ENCODE results near the gene THSD7A.

DNA sequence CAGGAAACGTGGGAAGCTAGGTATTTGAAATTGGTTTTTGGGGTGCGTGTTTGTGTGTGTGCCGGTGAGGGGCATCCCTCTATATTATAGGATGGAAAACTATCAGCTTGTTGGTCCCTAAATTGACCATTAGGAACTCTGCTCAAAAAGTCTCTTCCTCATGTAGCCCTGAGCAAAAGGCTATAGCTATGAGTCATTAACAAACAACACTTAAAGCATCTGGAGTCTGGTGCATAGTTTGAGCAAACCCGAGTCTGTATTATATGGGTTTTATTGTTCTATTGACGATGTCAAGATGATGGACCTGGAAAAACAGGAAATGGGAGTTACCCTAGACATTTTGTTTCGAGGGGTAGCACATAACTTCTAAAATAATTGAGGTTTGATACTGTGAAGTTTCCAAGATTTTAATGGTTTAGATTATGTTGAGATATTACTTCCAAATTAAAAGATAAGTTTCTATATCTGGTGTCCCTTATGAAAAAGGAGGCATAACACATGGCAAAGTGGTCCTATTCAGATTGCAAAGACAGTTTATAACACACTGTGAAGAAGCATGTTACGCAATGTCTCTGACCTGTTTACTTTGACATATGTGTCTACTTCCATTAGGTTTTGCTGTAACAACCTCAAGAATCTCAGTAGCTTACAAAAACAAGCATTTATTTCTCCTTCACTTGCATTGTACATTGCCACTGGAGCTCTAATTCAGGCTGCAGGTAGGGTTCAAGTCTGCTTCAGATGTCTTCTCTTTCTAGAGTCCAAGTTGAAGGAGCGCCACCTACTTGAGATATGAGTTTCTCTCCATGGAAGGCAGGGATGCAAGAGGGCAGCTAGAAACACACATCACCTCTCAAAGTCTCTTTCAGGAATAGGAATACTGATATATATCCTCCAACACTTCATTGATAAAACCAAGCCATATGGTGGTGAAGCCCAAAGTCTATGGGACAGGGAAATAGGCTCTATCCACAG, 500.6 kb downstream of the THSD7A start:
- TF ChIP-seq FOS (IDR thresholded peaks at IDR 0.05; ENCODE audit: low read depth, low read length) (no peak), BHLHE40 (IDR thresholded peaks at IDR 0.05; ENCODE audit: low read depth, low read length) (no peak), RAD21 (IDR thresholded peaks at IDR 0.05; ENCODE audit: low read length) (no peak), MAZ (IDR thresholded peaks at IDR 0.05; ENCODE audit: borderline replicate concordance, low read depth, low read length) (no peak), CEBPB (IDR thresholded peaks at IDR 0.05; ENCODE audit: low read depth, low read length) (peak; percentile 78), MAFK (IDR thresholded peaks at IDR 0.05; ENCODE audit: low read depth, low read length) (no peak), RFX5 (IDR thresholded peaks at IDR 0.05; ENCODE audit: low read depth, low read length) (no peak)
- TF ChIP-seq, protein P1, sequence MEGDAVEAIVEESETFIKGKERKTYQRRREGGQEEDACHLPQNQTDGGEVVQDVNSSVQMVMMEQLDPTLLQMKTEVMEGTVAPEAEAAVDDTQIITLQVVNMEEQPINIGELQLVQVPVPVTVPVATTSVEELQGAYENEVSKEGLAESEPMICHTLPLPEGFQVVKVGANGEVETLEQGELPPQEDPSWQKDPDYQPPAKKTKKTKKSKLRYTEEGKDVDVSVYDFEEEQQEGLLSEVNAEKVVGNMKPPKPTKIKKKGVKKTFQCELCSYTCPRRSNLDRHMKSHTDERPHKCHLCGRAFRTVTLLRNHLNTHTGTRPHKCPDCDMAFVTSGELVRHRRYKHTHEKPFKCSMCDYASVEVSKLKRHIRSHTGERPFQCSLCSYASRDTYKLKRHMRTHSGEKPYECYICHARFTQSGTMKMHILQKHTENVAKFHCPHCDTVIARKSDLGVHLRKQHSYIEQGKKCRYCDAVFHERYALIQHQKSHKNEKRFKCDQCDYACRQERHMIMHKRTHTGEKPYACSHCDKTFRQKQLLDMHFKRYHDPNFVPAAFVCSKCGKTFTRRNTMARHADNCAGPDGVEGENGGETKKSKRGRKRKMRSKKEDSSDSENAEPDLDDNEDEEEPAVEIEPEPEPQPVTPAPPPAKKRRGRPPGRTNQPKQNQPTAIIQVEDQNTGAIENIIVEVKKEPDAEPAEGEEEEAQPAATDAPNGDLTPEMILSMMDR (conservative IDR thresholded peaks at IDR 0.05; ENCODE audit: low read depth, low read length) = no peak
- TF ChIP-seq, protein P2, sequence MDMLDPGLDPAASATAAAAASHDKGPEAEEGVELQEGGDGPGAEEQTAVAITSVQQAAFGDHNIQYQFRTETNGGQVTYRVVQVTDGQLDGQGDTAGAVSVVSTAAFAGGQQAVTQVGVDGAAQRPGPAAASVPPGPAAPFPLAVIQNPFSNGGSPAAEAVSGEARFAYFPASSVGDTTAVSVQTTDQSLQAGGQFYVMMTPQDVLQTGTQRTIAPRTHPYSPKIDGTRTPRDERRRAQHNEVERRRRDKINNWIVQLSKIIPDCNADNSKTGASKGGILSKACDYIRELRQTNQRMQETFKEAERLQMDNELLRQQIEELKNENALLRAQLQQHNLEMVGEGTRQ (IDR thresholded peaks at IDR 0.05; ENCODE audit: low read depth, low read length) = no peak
- TF ChIP-seq, protein P3, sequence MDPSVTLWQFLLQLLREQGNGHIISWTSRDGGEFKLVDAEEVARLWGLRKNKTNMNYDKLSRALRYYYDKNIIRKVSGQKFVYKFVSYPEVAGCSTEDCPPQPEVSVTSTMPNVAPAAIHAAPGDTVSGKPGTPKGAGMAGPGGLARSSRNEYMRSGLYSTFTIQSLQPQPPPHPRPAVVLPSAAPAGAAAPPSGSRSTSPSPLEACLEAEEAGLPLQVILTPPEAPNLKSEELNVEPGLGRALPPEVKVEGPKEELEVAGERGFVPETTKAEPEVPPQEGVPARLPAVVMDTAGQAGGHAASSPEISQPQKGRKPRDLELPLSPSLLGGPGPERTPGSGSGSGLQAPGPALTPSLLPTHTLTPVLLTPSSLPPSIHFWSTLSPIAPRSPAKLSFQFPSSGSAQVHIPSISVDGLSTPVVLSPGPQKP (IDR thresholded peaks at IDR 0.05; ENCODE audit: borderline replicate concordance, low read depth, low read length) = no peak

Measured in IMR-90 (cell line).